SU-DHL-6 (cell line): ENCODE measurements around the gene TBC1D22A.

ENCODE experiments used
- H2AFZ ChIP-seq: fragments of 200-600 bp; sonication (generic); 2 replicates; pipeline ENCODE4 v1.6.1; 2014; ENCODE audit warnings: low read depth, mild to moderate bottlenecking, moderate library complexity, mixed read lengths, antibody characterized with exemption, low read length; ENCODE audit not compliant: severe bottlenecking
- H3F3A ChIP-seq: fragments of 200-600 bp; shearing (Covaris generic); 2 replicates; pipeline ENCODE4 v1.6.0; 2016; ENCODE audit warnings: antibody characterized with exemption, mild to moderate bottlenecking; ENCODE audit not compliant: insufficient read depth
- H3K27ac ChIP-seq: fragments of 200-600 bp; sonication (generic); 2 replicates; pipeline ENCODE4 v1.5.1; 2016; ENCODE audit warnings: low read depth, mild to moderate bottlenecking, low read length, moderate library complexity, mixed read lengths
- H3K27me3 ChIP-seq: fragments of 200-600 bp; sonication (generic), shearing (Covaris generic); 2 replicates; pipeline ENCODE4 v1.6.0; 2014; ENCODE audit warnings: mild to moderate bottlenecking, low read length
- H3K36me3 ChIP-seq: fragments of 200-600 bp; sonication (generic); 2 replicates; pipeline ENCODE4 v1.6.1; 2014; ENCODE audit warnings: mild to moderate bottlenecking, low read length, mixed read lengths
- H3K4me2 ChIP-seq: fragments of 300-600, 200-600 bp; shearing (Covaris generic), sonication (generic); 2 replicates; pipeline ENCODE4 v1.6.0; 2014; ENCODE audit warnings: low read length, low read depth, mild to moderate bottlenecking; ENCODE audit not compliant: poor library complexity, severe bottlenecking
- H3K4me3 ChIP-seq: fragments of 200-600 bp; sonication (generic); 2 replicates; pipeline ENCODE4 v1.5.1; 2014; ENCODE audit warnings: antibody characterized with exemption, low read length, mild to moderate bottlenecking, mixed read lengths; ENCODE audit not compliant: insufficient read depth, poor library complexity, severe bottlenecking
- H3K79me2 ChIP-seq: fragments of 200-600 bp; sonication (generic); 2 replicates; pipeline ENCODE4 v1.6.1; 2014; ENCODE audit warnings: mild to moderate bottlenecking, low read length, moderate library complexity; ENCODE audit not compliant: insufficient read depth
- H3K9ac ChIP-seq: fragments of 200-600 bp; sonication (generic); 2 replicates; pipeline ENCODE4 v1.7.0; 2014; ENCODE audit warnings: mild to moderate bottlenecking, low read length
- H3K9me2 ChIP-seq: fragments of 200-600 bp; sonication (generic); replicated peaks from 2 replicates; pipeline ENCODE4 v1.6.1; 2014; ENCODE audit warnings: low read length; ENCODE audit not compliant: insufficient read depth
- H3K9me3 ChIP-seq: fragments of 200-600 bp; sonication (generic); 2 replicates; pipeline ENCODE4 v1.6.1; 2014; ENCODE audit warnings: low read length, mixed read lengths; ENCODE audit not compliant: insufficient read depth
- H4K20me1 ChIP-seq: fragments of 200-600 bp; sonication (generic); 2 replicates; pipeline ENCODE4 v1.6.1; 2014; ENCODE audit warnings: low read depth, mild to moderate bottlenecking, antibody characterized with exemption, low read length, moderate library complexity, mixed read lengths
- CTCF ChIP-seq: fragments of 200-600 bp; sonication (generic); IDR thresholded peaks from one replicate; pipeline ENCODE4 v1.5.1; 2017; ENCODE audit warnings: antibody characterized with exemption, mild to moderate bottlenecking, low read length, moderate library complexity; ENCODE audit not compliant: insufficient read depth, poor library complexity, severe bottlenecking
- EZH2phosphoT487 ChIP-seq: fragments of 200-600 bp; sonication (generic), shearing (Covaris generic); conservative IDR thresholded peaks from 2 replicates; pipeline ENCODE4 v1.6.1; 2018; ENCODE audit warnings: mild to moderate bottlenecking, antibody characterized with exemption, low read length, moderate library complexity, mixed read lengths

The TBC1D22A gene

GRCh38 chr22:46968848-46969247 is 206.4 kb downstream of the TBC1D22A start:
- Histone ChIP-seq H2AFZ (no peak overlapping the region), H3K27me3 (no peaks in the 10 kb centered on the region), H3K4me3 (no peak overlapping the region), H3K79me2 (peaks cover 19% of the 10 kb centered on the region; the same call in 1 of the 2 replicates), H3K27ac (no peak overlapping the region), H3K9ac (no peak overlapping the region), H3K36me3 (no peaks in the 10 kb centered on the region), H3F3A (no peaks in the 10 kb centered on the region), H3K9me2 (no peaks in the 10 kb centered on the region), H4K20me1 (no peaks in the 10 kb centered on the region; the same call in 1 of the 2 replicates), H3K9me3 (no peaks in the 10 kb centered on the region), H3K4me2 (no peak overlapping the region)
- no peak for TF ChIP-seq EZH2phosphoT487
- TF ChIP-seq CTCF, result no peak

DNA sequence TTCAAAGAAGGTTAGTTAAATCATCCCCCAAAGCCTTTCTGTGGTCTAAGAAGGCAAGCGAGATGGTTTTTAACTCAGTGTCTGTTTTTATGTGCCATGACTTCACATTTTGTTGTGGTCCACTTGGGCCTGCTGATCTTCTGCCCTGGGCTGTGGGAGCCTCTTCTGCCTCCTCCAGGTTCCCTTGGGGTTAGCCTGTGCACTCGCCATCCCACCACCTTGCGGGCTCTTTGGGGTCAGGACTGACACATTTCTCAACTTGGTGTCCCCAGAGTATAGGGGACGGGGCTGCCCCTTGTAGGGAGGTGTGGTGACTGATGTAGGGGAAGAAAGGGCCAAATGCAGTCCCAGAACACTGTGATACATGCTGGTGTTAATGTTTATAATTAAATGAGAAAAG is 207.0 kb downstream of the TBC1D22A start:
- no peak overlapping the region for H3K9ac ChIP-seq
- no peaks in the 10 kb centered on the region; the same call in 1 of the 2 replicates for H4K20me1 ChIP-seq
- no peaks in the 10 kb centered on the region for H3K9me2 ChIP-seq
- H3K4me2 ChIP-seq, result no peak overlapping the region
- no peaks in the 10 kb centered on the region for H3F3A ChIP-seq
- no peak for TF ChIP-seq CTCF
- no peak for TF ChIP-seq EZH2phosphoT487
- no peaks in the 10 kb centered on the region for H3K36me3 ChIP-seq
- no peak overlapping the region for H3K4me3 ChIP-seq
- H3K27ac ChIP-seq, result no peak overlapping the region
- no peaks in the 10 kb centered on the region for H3K9me3 ChIP-seq
- no peak overlapping the region for H2AFZ ChIP-seq
- H3K79me2 ChIP-seq, result peaks cover 22% of the 10 kb centered on the region; the same call in 1 of the 2 replicates
- H3K27me3 ChIP-seq, result no peaks in the 10 kb centered on the region

DNA sequence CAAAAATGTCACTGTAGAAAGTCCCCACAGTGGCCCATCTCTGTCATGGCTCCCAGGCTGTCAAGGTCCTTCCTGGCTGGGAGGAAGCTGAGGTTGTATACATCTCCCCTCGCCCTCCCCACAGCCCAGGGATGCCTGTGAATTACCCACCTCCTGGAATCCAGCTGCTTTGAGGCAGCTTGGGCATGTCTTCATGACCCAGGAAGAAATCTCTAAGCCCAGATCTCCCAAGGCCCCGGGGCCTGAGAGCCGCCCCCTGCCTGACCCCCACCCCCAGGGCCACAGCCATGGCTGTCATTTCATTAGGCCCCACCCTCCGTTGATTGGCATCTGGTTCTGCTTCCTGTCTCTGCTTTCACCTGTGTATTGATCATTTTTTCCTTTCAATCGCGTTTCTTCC is 207.5 kb downstream of the TBC1D22A start:
- no peaks in the 10 kb centered on the region for H3K27me3 ChIP-seq
- H3K9me2 ChIP-seq, result no peaks in the 10 kb centered on the region
- no peaks in the 10 kb centered on the region for H3K36me3 ChIP-seq
- H3K4me3 ChIP-seq, result no peak overlapping the region
- peaks cover 22% of the 10 kb centered on the region; the same call in 1 of the 2 replicates for H3K79me2 ChIP-seq
- H4K20me1 ChIP-seq, result no peaks in the 10 kb centered on the region; the same call in 1 of the 2 replicates
- no peaks in the 10 kb centered on the region for H3K9me3 ChIP-seq
- no peak overlapping the region for H2AFZ ChIP-seq
- no peaks in the 10 kb centered on the region for H3F3A ChIP-seq
- no peak overlapping the region for H3K4me2 ChIP-seq
- TF ChIP-seq EZH2phosphoT487 (no peak), CTCF (no peak)
- H3K27ac ChIP-seq, result no peak overlapping the region
- no peak overlapping the region for H3K9ac ChIP-seq
